H1 (cell line): ENCODE measurements around the gene TPSG1. TPM values are rescaled to one million over a fixed set of nuclear protein-coding genes. Genes with fewer than 3 reads are reported as not detected.

ENCODE experiments used
- CTCF ChIA-PET: fragments of 300-600 bp; sonication (Branson Sonifier 250); formaldehyde crosslinking; loops from one replicate; lab custom pipeline; 2021; ENCODE audit not compliant: partially characterized antibody; lab: Charles Lee
- POLR2A ChIA-PET: fragments of 300-600 bp; sonication (Branson Sonifier 250); formaldehyde crosslinking; loops from one replicate; lab custom pipeline; 2021; ENCODE audit warnings: inconsistent platforms; ENCODE audit not compliant: partially characterized antibody; lab: Charles Lee
- DNase-seq, 2 experiments: peaks; one replicate each; pipeline versions ENCODE4 v3.0.0 to v3.0.0-alpha.2; 2010 to 2022; ENCODE audit warnings: low spot score in 2 of 2, low read depth in 1 of 2, mixed read lengths in 1 of 2
- FAIRE-seq: peaks from 2 replicates; lab custom pipeline; 2011; peaks lifted over from hg19 to GRCh38; lab: Jason Lieb, UNC
- H2AFZ ChIP-seq: 2 replicates; pipeline ENCODE4 v1.8.1; 2012; ENCODE audit warnings: low read length, inconsistent platforms
- H2AK5ac ChIP-seq: 2 replicates; pipeline ENCODE4 v1.6.1; 2013; ENCODE audit warnings: low read depth, low read length
- H2BK120ac ChIP-seq: replicated peaks from 2 replicates; pipeline ENCODE3; 2013; ENCODE audit warnings: low read depth, low read length, inconsistent platforms
- H2BK12ac ChIP-seq: 2 replicates; pipeline ENCODE4 v1.6.1; 2013; ENCODE audit warnings: low read depth, low read length
- H2BK15ac ChIP-seq: 2 replicates; pipeline ENCODE4 v1.6.1; 2013; ENCODE audit warnings: low read length
- H2BK20ac ChIP-seq: 2 replicates; pipeline ENCODE4 v1.6.1; 2013; ENCODE audit warnings: low read length
- H2BK5ac ChIP-seq: 2 replicates; pipeline ENCODE4 v1.6.1; 2013; ENCODE audit warnings: low read depth, low read length
- H3K14ac ChIP-seq: 2 replicates; pipeline ENCODE4 v1.6.1; 2013; ENCODE audit warnings: inconsistent platforms; ENCODE audit not compliant: insufficient read length
- H3K18ac ChIP-seq: 2 replicates; pipeline ENCODE4 v1.6.1; 2013; ENCODE audit warnings: low read length; ENCODE audit errors: extremely low read depth
- H3K23ac ChIP-seq: 2 replicates; pipeline ENCODE4 v1.6.1; 2013; ENCODE audit warnings: inconsistent platforms; ENCODE audit not compliant: insufficient read length
- H3K23me2 ChIP-seq: 2 replicates; pipeline ENCODE4 v1.6.1; 2013; ENCODE audit warnings: low read depth, low read length
- H3K27ac ChIP-seq: 2 replicates; pipeline ENCODE4 v1.6.1; 2011; ENCODE audit warnings: low read depth, low read length, inconsistent platforms
- H3K27me3 ChIP-seq, 4 experiments: replicated peaks in 1 of 4; 1 replicate in 1 of 4; 2 replicates in 3 of 4; pipeline versions ENCODE4 v1.6.1 to v1.8.1; 2011 to 2013; ENCODE audit warnings: low read length in 3 of 4, mild to moderate bottlenecking in 3 of 4, inconsistent platforms in 2 of 4, mixed read lengths in 2 of 4, moderate library complexity in 1 of 4; ENCODE audit not compliant: control insufficient read depth in 3 of 4, insufficient read depth in 3 of 4; ENCODE audit errors: extremely low read depth in 1 of 4
- H3K36me3 ChIP-seq, 4 experiments: 2 replicates each; pipeline versions ENCODE4 v1.6.1 to v1.8.1; 2011 to 2013; ENCODE audit warnings: mild to moderate bottlenecking in 4 of 4, low read length in 3 of 4, moderate library complexity in 2 of 4, control low read depth in 1 of 4, inconsistent platforms in 1 of 4; ENCODE audit not compliant: insufficient read depth in 4 of 4, control insufficient read depth in 2 of 4
- H3K4ac ChIP-seq: replicated peaks from 2 replicates; pipeline ENCODE3; 2013; ENCODE audit warnings: low read length, low read depth, mixed read lengths, inconsistent platforms; ENCODE audit not compliant: insufficient read length
- H3K4me1 ChIP-seq, 4 experiments: replicated peaks in 1 of 4; 1 replicate in 1 of 4; 2 replicates in 3 of 4; pipeline versions ENCODE4 v1.6.1 to v1.8.1; 2011 to 2013; ENCODE audit warnings: low read length in 3 of 4, inconsistent platforms in 2 of 4, mixed read lengths in 1 of 4; ENCODE audit not compliant: insufficient read depth in 4 of 4, control insufficient read depth in 3 of 4
- H3K4me2 ChIP-seq, 2 experiments: 2 replicates each; pipeline versions ENCODE4 v1.6.1 to v1.8.1; 2011 to 2013; ENCODE audit warnings: low read depth in 2 of 2, low read length in 2 of 2, control low read depth in 1 of 2, inconsistent platforms in 1 of 2, mild to moderate bottlenecking in 1 of 2; ENCODE audit not compliant: insufficient read depth in 1 of 2
- H3K4me3 ChIP-seq, 4 experiments: fragments of 200-600, 300-600 bp in 1 of 4; sonication (generic), shearing (Covaris generic), sonication (Bioruptor Twin) in 1 of 4; 2 replicates each; pipeline versions ENCODE4 v1.5.1 to v1.8.1; 2011 to 2016; ENCODE audit warnings: low read length in 4 of 4, low read depth in 3 of 4, control low read depth in 2 of 4, inconsistent platforms in 2 of 4, mild to moderate bottlenecking in 2 of 4, mixed read lengths in 1 of 4, moderate library complexity in 1 of 4; ENCODE audit not compliant: insufficient read depth in 2 of 4; ENCODE audit errors: extremely low read depth in 1 of 4
- H3K56ac ChIP-seq: replicated peaks from 2 replicates; pipeline ENCODE3; 2013; ENCODE audit warnings: low read depth, mild to moderate bottlenecking, mixed read lengths, low read length, inconsistent platforms; ENCODE audit not compliant: insufficient read length
- H3K79me1 ChIP-seq: 2 replicates; pipeline ENCODE4 v1.6.1; 2013; ENCODE audit warnings: low read depth, low read length, control low read depth
- H3K79me2 ChIP-seq, 2 experiments: 2 replicates each; pipeline versions ENCODE4 v1.6.1 to v1.8.1; 2012 to 2013; ENCODE audit warnings: low read length in 2 of 2, mild to moderate bottlenecking in 2 of 2, inconsistent platforms in 1 of 2; ENCODE audit not compliant: insufficient read depth in 2 of 2, control insufficient read depth in 1 of 2
- H3K9ac ChIP-seq, 4 experiments: replicated peaks in 1 of 4; 1 replicate in 1 of 4; 2 replicates in 3 of 4; pipeline versions ENCODE4 v1.6.1 to v1.8.1; 2011 to 2013; ENCODE audit warnings: low read depth in 3 of 4, low read length in 3 of 4, control low read depth in 2 of 4, mild to moderate bottlenecking in 2 of 4, moderate library complexity in 2 of 4, inconsistent platforms in 1 of 4; ENCODE audit errors: extremely low read depth in 1 of 4
- H3K9me3 ChIP-seq, 2 experiments: 2 replicates each; pipeline versions ENCODE4 v1.6.1 to v1.8.1; 2012 to 2013; ENCODE audit warnings: mild to moderate bottlenecking in 2 of 2, moderate library complexity in 2 of 2, control low read depth in 1 of 2, inconsistent platforms in 1 of 2, low read depth in 1 of 2, low read length in 1 of 2, mixed read lengths in 1 of 2; ENCODE audit not compliant: insufficient read depth in 2 of 2
- H4K20me1 ChIP-seq, 2 experiments: replicated peaks in 1 of 2; 2 replicates each; pipeline versions ENCODE3 to v1.8.1; 2011 to 2013; ENCODE audit warnings: inconsistent platforms in 2 of 2, low read length in 2 of 2, mild to moderate bottlenecking in 1 of 2; ENCODE audit not compliant: insufficient read depth in 2 of 2, control insufficient read depth in 1 of 2
- H4K5ac ChIP-seq: 2 replicates; pipeline ENCODE4 v1.6.1; 2013; ENCODE audit warnings: low read length, low read depth, mixed read lengths, inconsistent platforms; ENCODE audit not compliant: insufficient read length
- H4K8ac ChIP-seq: 2 replicates; pipeline ENCODE4 v1.8.0; 2013; ENCODE audit warnings: mild to moderate bottlenecking, moderate library complexity, low read length, inconsistent platforms; ENCODE audit not compliant: insufficient read depth; ENCODE audit errors: extremely low read depth
- H4K91ac ChIP-seq: replicated peaks from 2 replicates; pipeline ENCODE3; 2013; ENCODE audit warnings: low read length, mixed read lengths, inconsistent platforms; ENCODE audit not compliant: insufficient read length
- BRCA1 ChIP-seq: IDR thresholded peaks from 2 replicates; pipeline ENCODE4 v1.6.1; 2012; ENCODE audit warnings: low read depth, low read length, improper control_type of control experiment
- EGR1 ChIP-seq: IDR thresholded peaks from 2 replicates; pipeline ENCODE4 v1.6.1; 2011; ENCODE audit warnings: low read depth, low read length, borderline replicate concordance
- JUND ChIP-seq: IDR thresholded peaks from 2 replicates; pipeline ENCODE4 v1.6.1; 2011; ENCODE audit warnings: mild to moderate bottlenecking, improper control_type of control experiment, low read length
- POLR2A ChIP-seq, 2 experiments: IDR thresholded peaks; 1 replicate in 1 of 2; 2 replicates in 1 of 2; pipeline ENCODE4 v1.6.1; 2011; ENCODE audit warnings: low read depth in 2 of 2, low read length in 2 of 2, mild to moderate bottlenecking in 2 of 2; ENCODE audit errors: control extremely low read depth in 1 of 2
- POU5F1 ChIP-seq: IDR thresholded peaks from 2 replicates; pipeline ENCODE4 v1.6.1; 2011; ENCODE audit warnings: low read depth, mild to moderate bottlenecking, low read length, moderate library complexity
- RFX5 ChIP-seq: IDR thresholded peaks from 2 replicates; pipeline ENCODE4 v1.6.1; 2011; ENCODE audit warnings: low read depth, low read length, improper control_type of control experiment, borderline replicate concordance
- SIX5 ChIP-seq: IDR thresholded peaks from 2 replicates; pipeline ENCODE4 v1.6.1; 2011; ENCODE audit warnings: mild to moderate bottlenecking, low read depth, low read length
- USF2 ChIP-seq: IDR thresholded peaks from 2 replicates; pipeline ENCODE4 v1.6.1; 2011; ENCODE audit warnings: low read length, improper control_type of control experiment
- WGBS, 2 experiments: shearing (Covaris generic) in 1 of 2; methylation state at CpG; one replicate each; pipeline versions ENCODE4 v1.1.6 to v1.1.7; 2013 to 2015; ENCODE audit warnings: low lambda C conversion rate in 2 of 2, mixed read lengths in 2 of 2, inconsistent platforms in 1 of 2, low coverage in 1 of 2, missing lambda C conversion rate in 1 of 2; ENCODE audit not compliant: insufficient replicate concordance in 2 of 2, insufficient coverage in 1 of 2, insufficient read length in 1 of 2; ENCODE audit errors: extremely low coverage in 1 of 2, missing lambda C conversion rate in 1 of 2; 5-methylcytosine and 5-hydroxymethylcytosine counted together
- polyA plus RNA-seq, 7 experiments: library from polyadenylated mRNA; depleted of rRNA in 3 of 7; stranded (reverse) in 5 of 7; unstranded in 2 of 7; fragments of >200 nt in 5 of 7; fragments of 200-250 nt in 2 of 7; gene quantifications; 1 replicate in 5 of 7; 2 replicates in 1 of 7; 4 replicates in 1 of 7; pipeline versions ENCODE4 v1.2.1 to v1.2.3, GENCODE V29; 2011 to 2013; ENCODE audit warnings: missing spikeins in 2 of 7, mixed read lengths in 2 of 7
- total RNA-seq: library from RNA; stranded (reverse); fragmentation: NEBNext Ultra II Directional; extraction: Animal tissue kit (Norgen Biotek cat#: 25700); gene quantifications from 2 replicates; pipeline ENCODE4 v1.2.1, GENCODE V29; 2021
- TF ChIP-seq, protein P1 (sequence below): IDR thresholded peaks from 2 replicates; pipeline ENCODE4 v1.6.1; 2012; ENCODE audit warnings: low read length, inconsistent platforms
- TF ChIP-seq, protein P2 (sequence below): IDR thresholded peaks from 2 replicates; pipeline ENCODE4 v1.6.1; 2011; ENCODE audit warnings: low read depth, mild to moderate bottlenecking, low read length; ENCODE audit not compliant: insufficient read depth

The TPSG1 gene
- total and polyA plus RNA-seq, 2 of the 8 experiments (the other 6 are each of a cell fraction or from before 2014, with no cell fraction given), result not detected

- WGBS, 2 experiments, result 91% methylated on average over 19 of the region's 19 CpGs; no CpG with 5 or more reads in 1 of the 2 experiments
- H3K23ac ChIP-seq, result no peak overlapping the region
- no peak for FAIRE-seq
- H3K9ac ChIP-seq, result no peak overlapping the region
- H4K20me1 ChIP-seq, result peaks cover 11 to 39% of the 10 kb centered on the region in 2 experiments
- no peak overlapping the region for H3K18ac ChIP-seq
- no peak overlapping the region for H4K8ac ChIP-seq
- H4K5ac ChIP-seq, result no peak overlapping the region
- ChIA-PET CTCF (interaction anchor here (1.3 to 1.9 kb wide), 3 partner anchors 15 to 96 kb away, joined by 4 to 16 read pairs (median 6); no protein-coding TSS in a partner anchor), POLR2A (no interaction called here)
- no peak overlapping the region for H2BK5ac ChIP-seq
- H2BK15ac ChIP-seq, result no peak overlapping the region
- no peaks in the 10 kb centered on the region for H3K23me2 ChIP-seq
- H3K4me1 ChIP-seq, result peaks cover 0 to 9% (median 2%) of the 10 kb centered on the region in 4 experiments; a peak in 4 of 7 replicates
- H3K79me2 ChIP-seq, result no peaks in the 10 kb centered on the region
- no peaks in the 10 kb centered on the region for H3K9me3 ChIP-seq
- H3K4me3 ChIP-seq, result no peak overlapping the region
- peaks cover 0 to 16% (median 3%) of the 10 kb centered on the region in 4 experiments; a peak in 4 of 8 replicates for H3K36me3 ChIP-seq
- H2AFZ ChIP-seq, result no peak overlapping the region
- H3K56ac ChIP-seq, result no peak overlapping the region
- no peak overlapping the region for H2AK5ac ChIP-seq
- H2BK20ac ChIP-seq, result no peak overlapping the region
- H3K27me3 ChIP-seq, result no peaks in the 10 kb centered on the region
- no peak overlapping the region for H3K4ac ChIP-seq
- H3K79me1 ChIP-seq, result no peaks in the 10 kb centered on the region; the same call in 1 of the 2 replicates
- no peak overlapping the region for H2BK12ac ChIP-seq
- H3K27ac ChIP-seq, result no peak overlapping the region
- H3K4me2 ChIP-seq, result no peak overlapping the region
- DNase-seq, result no peak
- H3K14ac ChIP-seq, result no peak overlapping the region
- no peak overlapping the region for H2BK120ac ChIP-seq
- H4K91ac ChIP-seq, result no peak overlapping the region
- TF ChIP-seq SIX5 (no peak), RFX5 (no peak), JUND (no peak), USF2 (no peak), BRCA1 (no peak), POLR2A (IDR thresholded peaks at IDR 0.05; ENCODE audit: control extremely low read depth in 1 of 2, low read depth in 2 of 2, low read length in 2 of 2) (no peak), EGR1 (no peak), POU5F1 (no peak)
- TF ChIP-seq, protein P1, sequence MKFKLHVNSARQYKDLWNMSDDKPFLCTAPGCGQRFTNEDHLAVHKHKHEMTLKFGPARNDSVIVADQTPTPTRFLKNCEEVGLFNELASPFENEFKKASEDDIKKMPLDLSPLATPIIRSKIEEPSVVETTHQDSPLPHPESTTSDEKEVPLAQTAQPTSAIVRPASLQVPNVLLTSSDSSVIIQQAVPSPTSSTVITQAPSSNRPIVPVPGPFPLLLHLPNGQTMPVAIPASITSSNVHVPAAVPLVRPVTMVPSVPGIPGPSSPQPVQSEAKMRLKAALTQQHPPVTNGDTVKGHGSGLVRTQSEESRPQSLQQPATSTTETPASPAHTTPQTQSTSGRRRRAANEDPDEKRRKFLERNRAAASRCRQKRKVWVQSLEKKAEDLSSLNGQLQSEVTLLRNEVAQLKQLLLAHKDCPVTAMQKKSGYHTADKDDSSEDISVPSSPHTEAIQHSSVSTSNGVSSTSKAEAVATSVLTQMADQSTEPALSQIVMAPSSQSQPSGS, result no peak
- TF ChIP-seq, protein P2, sequence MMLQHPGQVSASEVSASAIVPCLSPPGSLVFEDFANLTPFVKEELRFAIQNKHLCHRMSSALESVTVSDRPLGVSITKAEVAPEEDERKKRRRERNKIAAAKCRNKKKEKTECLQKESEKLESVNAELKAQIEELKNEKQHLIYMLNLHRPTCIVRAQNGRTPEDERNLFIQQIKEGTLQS, result no peak
Measured at GRCh38 chr16:1197237-1197866, 27.7 kb downstream of the TPSG1 start.
